ENCODE data around the gene HMGCS2. TPM values are rescaled to one million over a fixed set of nuclear protein-coding genes. Genes with fewer than 3 reads are reported as not detected.
A peak's percentile ranks its signal among the peaks of the same experiment; 100 is the strongest.

Gene HMGCS2
- total and polyA plus RNA-seq, 2 donors from 2014 or later = 3.9 to 163 TPM

DNA sequence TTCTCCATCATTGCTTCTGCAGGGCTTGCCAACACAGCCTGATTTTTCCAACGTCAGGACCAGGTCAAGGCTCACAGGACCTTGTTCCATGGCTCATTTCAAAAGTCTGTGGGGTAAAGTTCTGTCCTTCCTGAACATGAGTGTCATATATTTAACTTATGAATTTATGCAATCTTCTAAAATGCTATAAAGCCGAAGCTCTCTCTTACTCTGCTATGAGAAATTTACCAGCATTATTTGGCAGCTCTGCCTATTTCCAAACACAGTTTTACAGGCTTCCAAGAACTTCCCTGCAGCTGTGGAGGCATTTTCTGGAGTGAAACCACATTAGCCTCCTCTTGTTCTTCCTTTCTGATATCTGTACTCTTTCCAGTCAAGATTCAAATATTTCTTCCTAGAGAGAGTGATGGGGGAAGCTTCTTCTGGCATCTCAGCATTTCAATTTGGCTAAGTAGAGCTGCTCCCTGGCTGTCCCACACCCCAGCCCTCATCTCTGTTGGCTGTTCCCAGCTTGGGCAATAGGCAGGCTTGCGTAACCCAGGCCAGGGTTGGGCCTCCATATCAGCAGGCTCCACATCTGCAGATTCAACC is 15.6 kb upstream of the HMGCS2 start:
- Histone ChIP-seq H3K27ac (ENCODE audit: low read depth in 2 of 2, low read length in 2 of 2) (no peak overlapping the region), H3K27me3 (ENCODE audit: control insufficient read depth, insufficient read depth, low read length) (no peaks in the 10 kb centered on the region), H3K36me3 (ENCODE audit: control insufficient read depth in 2 of 3, insufficient read depth in 3 of 3, low read length in 3 of 3) (no peaks in the 10 kb centered on the region), H3K4me1 (ENCODE audit: control insufficient read depth in 2 of 3, insufficient read depth in 2 of 3, low read depth in 1 of 3, low read length in 3 of 3) (peaks cover 7 to 12% (median 10%) of the 10 kb centered on the region in 3 donors), H3K4me3 (ENCODE audit: low read length in 3 of 3) (no peak overlapping the region), H3K9ac (ENCODE audit: low read length in 3 of 3) (no peak overlapping the region), H3K9me3 (ENCODE audit: control insufficient read depth in 2 of 3, insufficient read depth in 1 of 3, low read length in 3 of 3) (no peaks in the 10 kb centered on the region)
- TF ChIP-seq, protein P1, sequence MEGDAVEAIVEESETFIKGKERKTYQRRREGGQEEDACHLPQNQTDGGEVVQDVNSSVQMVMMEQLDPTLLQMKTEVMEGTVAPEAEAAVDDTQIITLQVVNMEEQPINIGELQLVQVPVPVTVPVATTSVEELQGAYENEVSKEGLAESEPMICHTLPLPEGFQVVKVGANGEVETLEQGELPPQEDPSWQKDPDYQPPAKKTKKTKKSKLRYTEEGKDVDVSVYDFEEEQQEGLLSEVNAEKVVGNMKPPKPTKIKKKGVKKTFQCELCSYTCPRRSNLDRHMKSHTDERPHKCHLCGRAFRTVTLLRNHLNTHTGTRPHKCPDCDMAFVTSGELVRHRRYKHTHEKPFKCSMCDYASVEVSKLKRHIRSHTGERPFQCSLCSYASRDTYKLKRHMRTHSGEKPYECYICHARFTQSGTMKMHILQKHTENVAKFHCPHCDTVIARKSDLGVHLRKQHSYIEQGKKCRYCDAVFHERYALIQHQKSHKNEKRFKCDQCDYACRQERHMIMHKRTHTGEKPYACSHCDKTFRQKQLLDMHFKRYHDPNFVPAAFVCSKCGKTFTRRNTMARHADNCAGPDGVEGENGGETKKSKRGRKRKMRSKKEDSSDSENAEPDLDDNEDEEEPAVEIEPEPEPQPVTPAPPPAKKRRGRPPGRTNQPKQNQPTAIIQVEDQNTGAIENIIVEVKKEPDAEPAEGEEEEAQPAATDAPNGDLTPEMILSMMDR (IDR thresholded peaks at IDR 0.05; ENCODE audit: borderline replicate concordance, extremely low read depth, insufficient read depth) = no peak
- intact Hi-C loops (cut with DNase I) = no loop called here
- FAIRE-seq (no peak), DNase-seq (no peak)

DNA sequence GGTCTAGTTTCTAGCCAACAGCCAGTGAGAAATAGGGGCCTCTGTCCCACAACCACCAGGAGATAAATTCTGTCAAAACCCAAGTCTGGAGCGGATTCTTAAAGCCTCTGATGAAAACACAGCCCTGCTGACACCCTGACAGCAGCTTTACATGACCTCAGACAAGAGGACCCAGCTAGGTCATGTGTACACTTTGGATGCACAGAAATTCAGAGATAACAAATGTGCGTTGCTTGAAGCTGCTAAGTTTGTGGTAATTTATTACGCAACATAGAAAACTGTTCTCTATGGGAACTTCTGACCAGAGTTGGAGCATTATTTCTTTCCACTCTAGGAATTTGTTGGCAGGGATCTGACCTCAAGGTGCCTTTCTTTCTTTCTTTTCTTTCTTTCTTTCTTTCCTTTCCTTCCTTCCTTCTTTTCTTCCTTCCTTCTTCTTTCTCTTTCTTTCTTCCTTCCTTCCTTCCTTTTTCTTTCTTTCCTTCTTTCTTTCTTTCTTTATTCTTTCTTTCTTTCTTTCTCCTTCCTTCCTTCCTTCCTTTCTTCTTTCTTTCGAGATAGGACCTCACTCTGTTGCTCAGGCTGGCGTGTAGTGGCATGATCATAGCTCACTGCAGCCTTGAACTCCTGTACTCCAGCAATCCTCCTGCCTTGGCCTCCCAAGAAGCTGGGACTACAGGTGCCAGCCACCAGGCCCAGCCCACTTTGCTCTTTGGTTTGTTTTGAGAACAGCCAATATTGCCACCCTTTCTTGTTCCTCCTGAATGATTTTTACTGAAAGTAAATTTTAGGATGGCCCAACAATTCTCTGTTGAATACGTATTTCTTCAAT is 14.9 kb upstream of the HMGCS2 start:
- Histone ChIP-seq H3K36me3 (ENCODE audit: control insufficient read depth in 2 of 3, insufficient read depth in 3 of 3, low read length in 3 of 3) (no peaks in the 10 kb centered on the region), H3K9ac (ENCODE audit: low read length in 3 of 3) (no peak overlapping the region), H3K9me3 (ENCODE audit: control insufficient read depth in 2 of 3, insufficient read depth in 1 of 3, low read length in 3 of 3) (no peaks in the 10 kb centered on the region), H3K27ac (ENCODE audit: low read depth in 2 of 2, low read length in 2 of 2) (no peak overlapping the region), H3K4me1 (ENCODE audit: control insufficient read depth in 2 of 3, insufficient read depth in 2 of 3, low read depth in 1 of 3, low read length in 3 of 3) (peaks cover 7 to 12% (median 10%) of the 10 kb centered on the region in 3 donors), H3K27me3 (ENCODE audit: control insufficient read depth, insufficient read depth, low read length) (no peaks in the 10 kb centered on the region), H3K4me3 (ENCODE audit: low read length in 3 of 3) (no peak overlapping the region)
- intact Hi-C loops (cut with DNase I) = no loop called here
- TF ChIP-seq, protein P1 (IDR thresholded peaks at IDR 0.05; ENCODE audit: borderline replicate concordance, extremely low read depth, insufficient read depth) = no peak
- DNase-seq (no peak), FAIRE-seq (no peak)

DNA sequence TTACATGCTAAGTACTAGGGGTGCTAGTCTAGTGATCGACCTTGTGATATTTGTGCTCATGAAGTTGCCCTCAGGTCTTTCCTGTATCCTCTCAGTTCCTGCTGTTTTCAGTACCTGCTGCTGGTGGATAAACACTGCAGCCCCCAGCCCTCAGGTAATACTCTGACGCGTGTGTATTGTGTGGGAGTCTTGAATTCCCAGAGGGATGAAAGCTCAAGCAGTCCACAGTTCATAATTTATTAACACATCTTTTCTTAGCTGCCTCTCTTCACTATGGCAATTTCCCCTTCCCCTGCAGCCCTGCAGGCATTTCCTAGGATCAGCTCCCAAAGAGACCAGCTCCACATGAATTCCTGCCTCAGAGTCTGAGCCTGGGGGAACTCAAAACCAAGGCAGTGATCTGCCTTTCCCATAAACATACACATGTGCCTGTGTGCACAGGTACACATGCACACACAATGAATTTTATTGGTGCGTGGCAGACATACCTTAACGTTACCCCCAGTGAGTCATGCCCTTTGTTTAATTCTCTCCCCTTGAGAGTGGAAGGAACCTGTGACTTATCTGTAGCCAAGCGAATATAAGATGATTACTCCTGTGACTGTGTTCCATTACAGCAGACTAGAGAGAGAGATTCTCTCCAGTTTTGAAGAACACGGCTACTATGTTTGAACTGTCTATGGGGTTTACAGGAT is 14.1 kb upstream of the HMGCS2 start:
- peak in 3 of 5 donors; percentile 40 to 74 (median 70) for DNase-seq
- Histone ChIP-seq H3K27me3 (ENCODE audit: control insufficient read depth, insufficient read depth, low read length) (no peaks in the 10 kb centered on the region), H3K27ac (ENCODE audit: low read depth in 2 of 2, low read length in 2 of 2) (no peak overlapping the region), H3K4me3 (ENCODE audit: low read length in 3 of 3) (no peak overlapping the region), H3K4me1 (ENCODE audit: control insufficient read depth in 2 of 3, insufficient read depth in 2 of 3, low read depth in 1 of 3, low read length in 3 of 3) (peaks cover 7 to 12% (median 10%) of the 10 kb centered on the region in 3 donors), H3K9ac (ENCODE audit: low read length in 3 of 3) (no peak overlapping the region), H3K9me3 (ENCODE audit: control insufficient read depth in 2 of 3, insufficient read depth in 1 of 3, low read length in 3 of 3) (no peaks in the 10 kb centered on the region), H3K36me3 (ENCODE audit: control insufficient read depth in 2 of 3, insufficient read depth in 3 of 3, low read length in 3 of 3) (no peaks in the 10 kb centered on the region)
- no peak for FAIRE-seq
- intact Hi-C loops (cut with DNase I) = no loop called here
- TF ChIP-seq, protein P1 (IDR thresholded peaks at IDR 0.05; ENCODE audit: borderline replicate concordance, extremely low read depth, insufficient read depth) = no peak
